GM20431 (cell line): ENCODE data around the gene ABCA5.
"Not testable (repeated sequence)": the region's sequence is repeated elsewhere in the genome, so short reads cannot be mapped to it uniquely, and the experiment has no call there.

Source experiments
- in situ Hi-C: fragments of 300-500 bp; cut with MseI, MboI; formaldehyde crosslinking; loops from one replicate; pipeline ENCODE4 v1.15.0; 2020; ENCODE audit warnings: low sequenced_read_pairs; ENCODE audit not compliant: unreplicated experiment

Gene ABCA5

DNA sequence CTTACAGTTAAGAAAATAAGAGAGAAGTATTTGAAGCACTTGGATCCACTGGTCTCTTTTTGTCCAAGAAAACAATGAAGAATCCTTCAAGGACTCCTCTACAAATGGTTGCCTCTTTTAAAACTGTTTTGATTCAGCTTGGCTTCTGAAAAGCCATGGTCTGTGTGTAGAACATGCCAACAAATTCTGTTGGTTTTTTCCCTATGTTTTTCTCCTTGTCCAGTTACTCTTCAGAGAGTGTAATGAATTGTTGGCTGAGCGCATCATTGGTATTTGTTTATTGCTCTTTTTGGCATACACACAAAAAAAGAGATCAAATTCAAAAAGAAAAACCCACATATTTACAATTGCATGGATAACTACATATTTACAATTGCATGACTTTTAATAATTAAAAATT, 98.4 kb downstream of the ABCA5 start, which contains the start of gene ABCA10:
Gene ABCA10 (minus strand): TSS at position 249 of the 400 bp plus-strand sequence. CDS start 3,466 bp downstream, outside the sequence.
- in situ Hi-C loops: no loop called here

DNA sequence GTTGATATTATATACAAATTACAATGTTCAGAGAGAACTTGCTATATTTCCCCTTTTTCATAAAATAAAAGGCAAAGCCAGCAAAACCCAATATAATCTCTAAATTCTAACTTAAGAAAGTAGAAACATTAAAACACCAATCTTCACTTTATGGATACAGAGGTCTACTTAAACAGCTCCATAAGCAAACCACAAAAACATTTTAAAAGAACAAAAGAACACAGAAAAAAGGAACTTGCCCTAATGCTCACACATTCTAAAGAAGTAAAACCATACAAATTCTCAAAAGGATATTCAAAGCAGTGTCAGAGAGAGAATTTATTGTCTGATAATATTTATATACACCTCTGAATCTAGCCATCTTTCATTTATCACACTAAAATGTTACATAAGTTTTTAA, 98.9 kb downstream of the ABCA5 start:
- in situ Hi-C loops: no loop called here

DNA sequence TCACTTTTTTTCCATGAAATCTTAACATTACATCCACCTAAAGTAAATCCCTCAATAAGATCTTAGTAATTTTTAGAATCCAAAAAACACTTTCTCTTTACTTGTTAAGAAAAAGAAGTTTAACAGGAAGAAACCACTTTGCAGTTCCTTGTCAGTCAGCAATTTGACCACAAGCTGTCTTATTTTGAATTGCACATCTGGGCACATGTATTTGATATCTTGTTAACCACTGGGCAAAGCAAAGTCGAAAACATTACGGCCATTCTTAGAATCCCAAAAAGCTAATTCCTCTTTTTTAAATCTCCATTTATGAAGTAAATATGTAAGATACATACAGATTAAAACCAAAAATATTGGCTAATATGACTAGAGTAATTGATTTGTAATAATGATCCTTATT, 99.4 kb downstream of the ABCA5 start:
- in situ Hi-C loops: no loop called here

DNA sequence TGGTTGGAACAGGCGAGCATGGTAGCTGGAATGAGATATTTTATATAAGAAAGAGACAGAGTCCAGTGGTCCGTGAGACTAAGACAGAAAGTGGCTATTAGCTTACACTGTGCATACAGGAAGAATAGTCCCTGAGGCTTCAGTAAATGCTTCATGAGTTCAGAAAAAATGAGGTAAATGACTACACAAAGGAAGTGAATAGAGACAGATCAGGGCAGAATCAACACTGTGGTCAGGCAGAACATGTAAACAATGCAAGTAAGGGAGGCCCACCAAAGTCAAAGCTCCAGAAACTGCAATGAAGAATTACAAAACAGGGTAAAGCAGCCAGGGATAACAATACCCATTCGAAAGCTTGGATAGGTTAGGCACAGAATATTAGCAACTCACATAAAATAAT, 103.1 kb downstream of the ABCA5 start:
- in situ Hi-C loops: no loop called here

DNA sequence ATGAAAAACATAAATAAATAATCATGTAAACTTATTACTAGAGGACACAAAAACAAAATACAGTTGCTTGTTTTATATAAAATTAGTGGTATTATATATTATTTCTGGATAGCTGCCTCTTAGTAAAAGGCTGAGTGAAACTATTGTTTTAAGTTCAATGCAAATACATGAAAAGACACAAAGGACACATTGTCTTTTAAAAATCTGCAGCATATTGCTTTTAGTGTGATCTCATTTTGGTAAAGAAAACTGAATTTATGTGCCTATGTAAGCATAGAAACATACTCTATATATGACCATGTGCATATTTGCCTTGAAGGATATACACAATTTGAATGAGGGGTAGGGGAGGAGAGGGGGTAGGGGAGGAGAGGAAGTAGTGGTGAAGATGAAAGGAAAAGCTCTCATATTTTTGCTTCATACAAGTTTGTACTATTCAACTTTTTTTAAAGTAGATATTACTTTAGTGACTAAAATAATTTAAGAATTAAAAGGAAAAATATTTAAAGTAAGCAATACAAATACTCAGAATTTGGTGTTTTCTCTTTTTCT, 104.2 kb downstream of the ABCA5 start:
- in situ Hi-C loops: no loop called here

DNA sequence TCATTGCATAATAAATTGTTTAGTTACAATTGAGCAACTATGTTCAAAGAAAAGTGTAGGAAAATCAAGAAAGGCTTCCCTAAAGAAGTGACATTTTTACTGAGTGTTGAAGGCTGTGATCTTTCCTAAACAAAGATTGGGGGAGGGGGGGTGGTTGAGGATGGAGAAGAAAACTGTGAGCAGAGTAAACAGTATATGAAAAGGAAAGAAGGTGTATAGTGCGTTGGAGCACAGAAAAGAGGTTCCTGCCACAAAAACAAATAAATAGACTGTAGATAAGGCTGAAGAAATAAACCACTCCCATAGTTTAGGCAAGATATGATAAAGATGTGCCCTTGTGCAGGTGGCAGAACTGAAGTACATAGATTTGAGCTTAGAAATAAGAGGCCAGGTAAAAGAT, 106.8 kb downstream of the ABCA5 start:
- in situ Hi-C loops: no loop called here

DNA sequence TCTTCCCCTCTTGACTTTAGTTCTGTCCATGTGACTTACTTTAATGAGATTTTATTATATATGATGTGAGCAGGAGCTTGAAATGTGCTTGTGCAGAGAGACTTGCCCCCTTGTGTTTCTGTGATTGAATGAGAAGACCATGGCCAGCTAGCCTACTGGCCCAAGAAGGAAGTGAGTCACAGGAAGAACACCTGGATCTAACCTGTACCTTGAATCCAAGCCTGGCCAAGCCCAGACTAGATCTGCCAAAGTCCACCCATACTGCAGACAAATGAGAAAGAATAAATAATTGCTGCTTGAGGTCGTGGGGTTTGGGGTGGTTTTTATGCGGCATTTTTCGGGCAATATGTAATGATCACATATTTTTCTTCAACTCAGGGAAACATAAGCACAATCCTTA, 107.9 kb downstream of the ABCA5 start:
- in situ Hi-C loops: no loop called here

DNA sequence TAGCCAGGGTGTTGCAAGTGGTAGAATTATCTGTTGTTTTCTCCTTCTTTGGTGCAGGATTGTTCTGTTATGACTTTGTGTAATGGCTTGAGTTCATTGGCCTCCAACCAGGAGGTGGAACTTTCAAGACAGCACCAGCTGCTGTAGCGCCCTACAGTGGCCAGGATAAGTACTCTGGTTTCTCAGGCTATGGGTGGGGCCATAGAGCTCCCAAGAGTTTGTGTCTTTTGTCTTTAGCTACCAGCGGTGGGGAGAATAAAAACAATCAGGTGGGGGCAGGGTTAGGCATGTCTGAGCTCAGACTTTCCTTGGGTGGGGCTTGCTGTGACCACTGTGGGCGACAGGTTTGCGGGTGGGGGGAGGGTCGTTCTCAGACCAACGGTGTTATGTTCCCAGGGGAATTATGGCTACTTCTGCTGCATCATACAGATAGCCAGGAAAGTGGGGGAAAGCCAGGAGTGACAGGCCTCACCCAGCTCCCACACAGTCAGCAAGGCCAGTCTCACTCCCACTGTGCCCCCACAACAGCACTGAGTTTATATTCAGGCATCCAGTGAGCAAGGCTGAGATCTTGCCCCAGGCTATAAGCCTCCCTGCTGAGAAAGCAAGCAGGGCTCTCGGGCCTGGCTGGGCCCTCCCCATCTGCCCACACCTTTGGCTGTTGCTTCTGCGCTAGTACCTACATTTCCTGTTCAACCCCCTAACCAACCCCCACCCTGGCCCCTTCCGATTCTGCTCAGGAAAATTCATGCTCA, 113.7 kb downstream of the ABCA5 start:
- in situ Hi-C loops: no loop called here

DNA sequence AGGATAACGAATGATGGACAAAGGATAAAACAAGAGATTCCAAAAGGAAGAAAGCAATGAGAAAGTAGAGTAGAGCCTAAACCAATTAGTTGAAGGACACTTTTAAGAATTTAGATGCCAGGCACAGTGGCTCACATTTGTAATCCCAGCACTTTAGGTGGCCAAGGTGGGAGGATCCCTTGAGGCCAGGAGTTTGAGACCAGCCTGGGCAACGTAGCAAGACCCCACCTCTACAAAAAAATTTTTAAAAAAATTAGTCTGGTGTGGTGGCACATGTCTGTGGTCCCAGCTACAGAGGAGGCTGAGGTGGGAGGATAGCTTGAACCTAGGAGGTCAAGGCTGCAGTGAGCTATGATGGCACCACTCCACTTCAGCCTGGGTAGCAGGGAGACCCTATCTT, 118.3 kb downstream of the ABCA5 start:
- in situ Hi-C loops: no loop called here

DNA sequence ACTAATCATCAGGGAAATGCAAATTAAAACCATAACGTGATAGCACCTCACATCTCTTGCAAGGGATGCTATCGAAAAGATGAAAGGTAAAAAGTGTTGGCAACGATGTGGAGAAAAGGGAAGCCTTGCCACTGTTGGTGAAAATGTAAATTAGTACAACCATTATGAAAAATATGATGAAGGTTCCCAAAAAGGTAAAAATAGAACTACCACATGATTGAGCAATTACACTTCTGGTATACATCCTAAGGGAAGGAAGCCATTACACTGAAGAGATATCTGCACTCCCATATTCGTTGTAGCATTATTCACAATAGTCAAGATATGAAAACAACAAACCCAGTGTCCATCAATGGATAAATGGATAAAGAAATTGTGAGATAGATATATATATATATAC, 119.8 kb downstream of the ABCA5 start:
- in situ Hi-C loops: no loop called here

DNA sequence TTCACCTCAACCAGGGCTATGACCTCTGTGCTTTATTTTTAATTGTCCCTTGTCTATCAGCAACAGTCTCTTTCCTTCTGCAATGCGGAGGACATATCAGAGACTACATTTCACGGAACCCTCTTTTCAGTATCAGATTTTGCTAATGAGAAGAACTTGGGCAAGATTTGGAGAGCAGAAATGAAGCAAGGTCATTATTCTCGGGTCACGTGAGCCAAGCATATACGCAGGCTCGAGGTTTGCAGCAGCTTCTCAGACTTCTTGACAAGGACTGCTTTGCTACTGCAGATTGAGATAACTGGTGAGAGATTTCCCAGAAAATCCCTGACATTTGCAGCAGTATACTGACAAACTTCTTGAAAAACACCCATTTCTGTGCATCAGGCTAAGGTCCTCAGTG, 128.7 kb downstream of the ABCA5 start:
- in situ Hi-C loops: no loop called here

DNA sequence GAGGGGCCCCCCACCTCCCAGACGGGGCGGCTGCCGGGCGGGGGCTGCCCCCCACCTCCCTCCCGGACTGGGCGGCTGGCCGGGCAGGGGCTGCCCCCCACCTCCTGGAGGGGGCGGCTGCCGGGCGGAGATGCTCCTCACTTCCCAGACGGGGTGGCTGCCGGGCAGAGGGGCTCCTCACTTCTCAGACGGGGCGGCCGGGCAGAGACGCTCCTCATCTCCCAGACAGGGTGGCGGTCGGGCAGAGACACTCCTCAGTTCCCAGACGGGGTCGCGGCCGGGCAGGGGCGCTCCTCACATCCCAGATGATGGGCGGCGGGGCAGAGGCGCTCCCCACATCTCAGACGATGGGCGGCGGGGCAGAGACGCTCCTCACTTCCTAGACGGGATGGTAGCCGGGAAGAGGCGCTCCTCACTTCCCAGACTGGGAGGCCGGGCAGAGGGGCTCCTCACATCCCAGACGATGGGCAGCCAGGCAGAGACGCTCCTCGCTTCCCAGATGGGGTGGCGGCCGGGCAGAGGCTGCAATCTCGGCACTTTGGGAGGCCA, 130.8 kb downstream of the ABCA5 start:
- in situ Hi-C loops: not testable (repeated sequence)
